GM21528 (cell line): ENCODE measurements around the gene MYO1H.
"Not testable (repeated sequence)": the region's sequence is repeated elsewhere in the genome, so short reads cannot be mapped to it uniquely, and the experiment has no call there.

ENCODE experiments used
- ATAC-seq: cut with Tn5 transposase; IDR thresholded peaks from one replicate; pipeline ENCODE4 v1.9.1; 2021; ENCODE audit warnings: mild to moderate bottlenecking, moderate library complexity; ENCODE audit not compliant: unreplicated experiment, low FRiP score

The MYO1H gene

GRCh38 chr12:109347589-109347988 lies at the start of gene MYO1H:
Gene MYO1H (plus strand): TSS chr12:109347900. CDS start chr12:109347961, 61 bp downstream.
- no peak for ATAC-seq

GRCh38 chr12:109299849-109300248 lies 47.9 kb upstream of the MYO1H start:
- ATAC-seq = no peak

- no peak for ATAC-seq
These were observed 46.0 kb upstream of the MYO1H start for GRCh38 chr12:109301643-109302168.

- ATAC-seq = no peak
These were observed 45.3 kb upstream of the MYO1H start for GRCh38 chr12:109302358-109302757.

- no peak for ATAC-seq
These were observed 44.9 kb upstream of the MYO1H start for GRCh38 chr12:109302770-109303169.

GRCh38 chr12:109304485-109304884 lies 43.2 kb upstream of the MYO1H start:
- no peak for ATAC-seq

GRCh38 chr12:109305547-109305946 lies 42.2 kb upstream of the MYO1H start:
- no peak for ATAC-seq

GRCh38 chr12:109307051-109307450 lies 40.6 kb upstream of the MYO1H start:
- ATAC-seq = no peak

- ATAC-seq = no peak
These were observed 38.9 kb upstream of the MYO1H start, which contains the start of gene FOXN4 for GRCh38 chr12:109308534-109309380. Gene FOXN4 (minus strand): TSS chr12:109309284. CDS start chr12:109308321, 963 bp downstream.

GRCh38 chr12:109309381-109310246 lies 38.1 kb upstream of the MYO1H start:
- ATAC-seq = no peak

- ATAC-seq = no peak
These were observed 37.2 kb upstream of the MYO1H start for GRCh38 chr12:109310247-109311125.

- ATAC-seq = not testable (repeated sequence)
These were observed 26.4 kb upstream of the MYO1H start for GRCh38 chr12:109321294-109321693.

- no peak for ATAC-seq
These were observed 18.7 kb upstream of the MYO1H start for GRCh38 chr12:109329003-109329402.

GRCh38 chr12:109329686-109330085 lies 18.0 kb upstream of the MYO1H start:
- no peak for ATAC-seq

GRCh38 chr12:109330282-109331230 lies 17.1 kb upstream of the MYO1H start:
- ATAC-seq = no peak

GRCh38 chr12:109331301-109331952 lies 16.3 kb upstream of the MYO1H start:
- no peak for ATAC-seq

GRCh38 chr12:109334887-109335286 lies 12.8 kb upstream of the MYO1H start:
- no peak for ATAC-seq

GRCh38 chr12:109336593-109336992 lies 11.1 kb upstream of the MYO1H start:
- ATAC-seq = no peak
